NCI-H345 (cell line): ENCODE results near the gene CHD5.

Experiments used
- DNase-seq: peaks from one replicate; lab custom pipeline; 2025; lab: John Stamatoyannopoulos, UW

CHD5 gene

DNA sequence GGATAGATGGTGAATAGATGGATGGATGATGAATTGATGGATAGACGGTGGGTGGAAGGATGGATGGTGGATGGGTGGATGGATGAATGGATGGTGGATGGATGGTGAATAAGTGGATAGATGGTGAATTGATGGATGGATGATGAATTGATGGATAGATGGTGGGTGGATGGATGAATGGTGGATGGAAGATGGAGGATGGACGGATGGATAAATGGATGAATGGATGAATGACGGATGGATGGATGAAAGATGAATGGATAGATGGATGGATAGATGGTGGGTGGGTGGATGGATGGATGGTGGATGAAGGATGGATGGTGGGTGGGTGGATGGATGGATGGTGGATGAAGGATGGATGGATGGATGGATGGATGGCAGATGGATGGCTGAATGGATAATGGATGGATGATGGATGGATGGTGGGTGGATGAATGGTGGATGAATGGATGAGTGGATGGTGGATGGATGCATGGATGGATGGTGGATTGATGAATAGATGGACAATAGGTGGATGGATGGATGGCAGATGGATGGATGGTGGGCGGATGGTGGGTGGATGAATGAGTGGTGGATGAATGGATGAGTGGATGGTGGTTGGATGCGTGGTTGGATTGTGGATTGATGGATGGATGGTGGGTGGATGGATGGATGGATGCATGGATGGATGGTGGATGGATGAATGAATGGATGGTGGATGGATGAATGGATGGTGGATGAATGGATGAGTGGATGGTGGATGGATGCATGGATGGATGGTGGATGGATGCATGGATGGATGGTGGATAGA is 5.3 kb downstream of the CHD5 start:
- DNase-seq, result no peak

DNA sequence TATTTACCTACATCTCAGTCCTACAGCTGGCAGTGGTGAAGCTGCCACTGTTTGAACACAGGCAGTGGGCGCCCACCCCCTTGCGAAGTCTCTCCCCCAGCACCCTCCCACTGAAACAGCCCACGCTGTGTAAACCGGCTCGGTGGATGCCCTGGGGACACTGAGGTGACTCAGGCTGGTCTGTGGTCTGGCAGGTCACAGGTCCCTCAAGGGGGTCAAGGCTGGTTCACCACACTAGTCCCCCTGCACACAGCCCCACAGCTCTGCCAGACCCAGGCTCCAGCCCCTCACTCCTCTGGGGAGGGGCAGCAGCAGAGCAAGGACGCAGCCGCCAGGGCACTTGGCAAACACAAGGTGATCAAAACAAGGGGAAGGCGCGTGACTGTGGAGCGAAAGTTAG is 7.6 kb downstream of the CHD5 start:
- no peak for DNase-seq

DNA sequence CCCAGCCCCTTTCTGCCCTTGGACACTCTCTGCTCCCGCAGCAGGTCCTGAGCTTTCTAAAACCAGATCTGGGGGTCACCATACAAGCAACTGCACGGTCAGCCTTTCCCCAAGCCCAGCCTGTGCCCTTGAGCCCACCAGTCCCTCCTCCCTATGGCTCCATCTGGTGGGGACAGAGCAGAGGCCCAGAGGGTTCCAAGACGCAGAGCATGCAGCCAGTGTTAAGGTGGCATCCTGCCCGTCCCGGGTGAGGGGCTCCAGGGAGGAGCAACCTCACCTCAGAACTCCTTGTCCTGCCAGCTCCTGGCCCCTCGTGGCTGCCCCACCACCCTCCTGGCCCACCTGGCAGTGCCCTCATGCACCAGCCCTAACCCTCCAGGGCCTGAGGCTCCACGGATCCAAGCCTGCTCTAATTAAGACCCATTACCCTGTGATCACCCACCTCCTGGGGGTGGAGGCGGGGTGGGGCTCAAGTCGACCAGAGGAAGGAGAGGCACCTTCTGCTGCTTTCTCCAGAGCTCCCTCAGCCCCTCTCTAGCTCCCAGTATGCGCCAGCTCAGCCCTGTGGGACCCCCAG is 8.5 kb downstream of the CHD5 start:
- DNase-seq, result no peak

DNA sequence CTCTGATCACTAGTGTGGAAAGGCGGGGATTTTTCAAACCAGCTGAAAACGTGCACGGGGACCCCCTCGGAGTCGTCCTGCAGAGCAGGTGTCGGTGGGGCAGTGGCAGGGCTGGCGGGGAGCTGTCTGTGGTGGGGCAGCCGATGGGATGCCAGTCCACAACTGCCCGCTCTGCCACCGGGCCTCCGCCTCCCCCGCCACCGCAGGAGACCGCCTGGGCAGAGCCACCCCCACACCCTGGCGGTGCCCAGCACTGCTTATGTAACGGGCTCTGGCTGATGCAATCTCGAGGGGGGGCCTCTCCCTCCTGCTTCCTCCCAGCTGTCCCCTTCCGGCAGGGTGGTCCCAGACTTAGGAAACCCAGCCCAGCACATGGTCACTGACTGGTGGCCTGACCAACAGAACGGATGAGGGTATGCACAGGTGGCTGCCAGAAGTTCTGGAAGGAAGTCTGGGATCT is 9.3 kb downstream of the CHD5 start:
- no peak for DNase-seq

DNA sequence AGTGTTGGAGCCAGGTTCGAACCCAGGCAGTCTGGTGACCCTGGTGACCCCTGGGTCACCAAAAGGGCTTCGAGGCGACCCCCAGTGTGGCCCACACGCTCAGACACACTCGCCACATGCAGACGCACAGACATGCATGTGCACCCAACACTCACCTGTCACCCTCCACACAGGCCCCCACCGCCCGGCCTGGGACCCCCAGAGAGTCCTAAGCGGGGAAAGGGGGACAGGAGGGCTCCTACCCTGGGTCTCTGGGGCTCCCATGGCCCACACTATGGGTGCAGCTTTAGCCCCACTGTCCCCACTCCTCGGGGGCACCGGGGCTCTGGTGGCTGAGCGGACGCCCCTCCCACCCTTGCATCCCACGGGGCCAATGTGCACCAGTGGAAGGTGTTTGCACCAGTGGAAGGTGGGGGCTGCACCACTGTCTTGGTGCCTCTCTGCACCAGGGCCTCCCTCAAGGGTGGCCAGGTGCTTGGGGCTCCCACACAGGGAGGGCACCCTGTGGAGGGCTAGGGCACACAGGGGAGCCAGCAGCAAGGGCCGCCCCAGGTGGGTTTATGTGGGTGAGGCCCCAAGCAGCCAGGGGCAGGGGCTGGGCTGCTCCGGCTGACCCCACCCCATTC is 9.9 kb downstream of the CHD5 start:
- no peak for DNase-seq

DNA sequence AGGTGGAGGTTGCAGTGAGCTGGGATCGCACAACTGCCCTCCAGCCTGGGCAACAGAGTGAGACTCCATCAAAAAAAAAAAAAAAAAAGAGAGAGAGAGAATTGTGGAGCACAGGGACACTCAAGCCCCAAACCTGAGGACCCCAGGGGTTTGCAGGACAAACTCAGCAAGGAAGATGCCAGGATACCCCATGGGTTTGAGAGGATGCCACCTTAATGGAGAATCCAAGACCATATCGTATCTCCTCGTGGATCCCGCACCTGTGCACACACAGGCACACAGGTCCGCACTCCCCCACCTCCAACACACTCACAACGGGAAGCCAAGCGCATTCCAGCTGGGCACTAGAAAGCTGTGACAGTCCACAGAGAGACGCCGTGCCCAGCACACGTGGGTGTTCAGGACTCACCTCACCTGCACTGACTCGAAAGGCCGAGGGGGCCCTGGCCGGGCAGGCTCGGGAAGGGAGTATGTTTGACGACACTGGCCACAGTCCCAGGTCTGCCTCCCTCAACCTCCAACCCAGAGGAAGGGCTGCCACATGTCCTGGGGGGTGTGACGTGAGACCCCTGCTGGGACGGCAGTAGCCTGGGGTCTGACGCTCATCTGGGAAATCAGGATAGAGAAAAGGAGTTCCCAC is 11.1 kb downstream of the CHD5 start:
- no peak for DNase-seq

DNA sequence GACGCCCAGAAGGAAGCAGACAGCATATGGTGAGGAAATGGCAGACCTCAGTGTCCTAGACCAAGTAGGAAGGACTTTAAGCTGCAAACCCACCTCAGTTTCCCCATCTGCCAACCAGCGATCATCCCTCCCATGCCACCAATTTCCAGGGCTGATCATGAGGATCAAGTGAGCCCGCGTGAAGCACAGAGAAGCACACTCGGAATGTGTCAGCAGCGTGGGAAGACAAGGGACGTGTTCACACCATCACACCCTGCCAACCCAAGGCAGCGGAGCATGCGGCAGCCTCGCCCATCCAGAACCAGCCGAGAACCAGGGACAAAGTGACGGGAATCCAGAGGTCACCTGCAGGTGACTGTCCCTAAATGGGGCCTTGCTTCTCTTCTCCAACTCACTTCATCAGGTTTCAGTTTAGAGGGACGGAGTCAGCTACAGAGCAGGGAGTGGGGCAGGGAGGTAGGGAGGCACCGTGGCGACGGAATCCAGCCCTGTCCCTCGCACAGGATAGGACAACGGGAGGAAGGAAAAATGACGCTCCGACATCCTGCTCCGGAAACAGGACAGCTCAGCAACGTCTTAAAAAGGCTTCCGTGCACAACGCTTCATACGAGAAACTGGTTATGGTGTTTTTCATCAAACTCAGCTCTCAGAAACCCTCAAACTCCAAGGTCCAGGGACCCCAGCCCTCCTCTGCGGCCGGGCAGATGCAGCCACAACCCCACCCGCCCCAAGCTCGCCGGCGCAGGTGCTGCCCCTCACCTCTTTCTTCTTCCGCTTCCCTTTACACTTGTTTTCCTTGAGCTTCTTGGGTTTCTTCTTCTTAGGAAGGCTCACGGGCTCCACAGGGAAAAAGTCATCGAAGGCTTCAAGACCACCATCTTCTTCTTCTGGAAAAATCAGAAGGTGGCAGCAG is 12.5 kb downstream of the CHD5 start:
- no peak for DNase-seq

DNA sequence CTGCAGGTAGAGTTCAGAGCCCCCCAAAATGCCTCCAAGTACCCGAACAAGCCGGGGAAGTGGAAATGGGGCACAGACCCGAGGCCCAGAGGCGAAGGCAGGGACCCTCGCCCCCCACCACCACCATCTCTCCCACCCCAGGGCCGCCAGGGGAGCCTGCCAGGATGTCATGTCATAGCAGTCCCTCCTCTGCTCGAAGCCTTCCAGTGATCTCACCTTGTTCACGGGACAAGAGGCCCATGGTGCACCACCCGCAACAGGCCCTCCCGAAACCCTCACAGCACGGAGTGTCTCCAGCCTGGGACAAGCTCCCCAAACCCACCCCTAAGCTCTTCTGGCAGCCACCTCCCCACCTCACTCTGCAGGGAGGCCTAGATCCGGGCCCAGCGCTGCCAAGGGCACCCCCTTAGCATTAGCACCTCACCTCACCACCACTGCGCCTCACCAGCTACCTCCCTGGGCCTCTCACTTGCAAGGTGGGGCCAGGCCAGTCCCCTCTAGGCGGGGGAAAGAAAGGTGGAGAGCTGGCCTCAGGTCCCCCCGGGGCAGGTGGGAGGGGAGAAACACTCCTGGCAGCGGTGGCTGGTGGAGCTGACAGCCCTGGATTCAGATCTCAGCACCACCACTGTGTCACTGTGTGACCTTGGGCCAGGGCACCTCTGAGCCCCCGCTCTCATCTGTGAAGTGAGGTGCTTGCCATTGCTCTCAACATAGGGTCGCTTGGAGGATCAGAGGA is 13.3 kb downstream of the CHD5 start:
- no peak for DNase-seq

DNA sequence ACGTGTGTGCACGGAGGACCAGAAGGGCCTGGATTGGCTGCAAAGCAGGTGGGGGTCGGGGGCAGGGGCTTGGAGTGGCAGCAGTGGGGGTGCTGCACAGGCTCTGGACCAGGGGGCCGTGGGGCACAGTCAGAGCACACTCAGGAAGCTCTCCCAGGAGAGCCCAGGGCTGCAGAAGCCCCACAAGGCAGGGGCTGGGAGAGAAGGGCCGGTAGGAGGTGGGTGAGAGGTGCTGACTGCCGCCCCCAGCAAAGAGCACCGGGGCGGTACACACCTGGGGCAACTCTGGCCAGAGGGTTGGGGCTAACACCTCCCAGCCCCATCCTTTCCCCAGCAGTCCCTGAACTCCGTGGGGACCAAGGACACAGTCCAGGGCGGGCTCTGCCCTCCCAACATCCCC is 13.9 kb downstream of the CHD5 start:
- no peak for DNase-seq

DNA sequence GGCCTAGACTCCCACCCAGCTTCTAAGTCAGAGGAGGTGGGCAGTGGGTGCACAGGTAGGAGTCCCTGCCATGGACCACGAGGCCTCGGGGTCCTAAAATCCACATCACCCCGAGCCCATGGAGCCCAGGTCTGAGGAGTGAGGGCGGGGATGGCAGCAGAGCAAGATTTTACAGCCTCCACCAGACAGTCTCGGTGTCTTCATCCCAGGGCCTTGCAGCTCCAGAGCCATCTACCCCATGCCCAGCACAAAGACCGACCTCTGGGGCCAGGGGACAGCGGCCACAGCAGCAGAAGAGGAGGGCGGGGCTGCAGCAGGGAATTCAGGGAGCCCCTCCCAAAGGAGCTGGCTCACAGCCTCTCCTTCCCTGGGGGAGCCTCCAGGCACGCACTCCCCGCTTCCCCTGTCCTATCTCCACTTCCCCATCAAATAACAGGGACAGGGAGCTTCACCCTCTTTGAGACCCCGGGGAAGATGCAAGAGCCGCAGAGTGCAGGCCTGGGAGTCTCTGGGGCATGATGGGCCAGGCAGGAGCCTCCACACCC is 14.6 kb downstream of the CHD5 start:
- no peak for DNase-seq

DNA sequence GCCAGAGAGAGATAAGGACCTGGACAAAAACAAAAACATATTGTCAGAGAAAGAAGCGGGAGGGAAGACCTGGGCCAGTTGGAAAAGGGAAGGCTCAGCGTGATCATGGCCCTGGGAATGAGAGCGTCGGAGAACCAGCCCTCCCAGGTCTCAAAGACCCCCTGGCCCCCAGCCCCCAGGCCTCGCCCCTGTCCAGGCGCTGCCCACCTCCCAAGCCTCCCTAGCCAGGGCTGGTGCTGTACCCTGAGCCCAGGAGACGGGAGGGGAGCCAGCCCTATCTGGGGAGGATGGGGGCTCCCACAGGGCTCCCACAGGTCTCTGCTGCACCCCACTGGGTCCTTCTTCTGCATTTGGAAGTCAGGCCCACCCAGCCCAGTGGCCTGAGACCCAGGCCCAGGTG is 15.1 kb downstream of the CHD5 start:
- no peak for DNase-seq

DNA sequence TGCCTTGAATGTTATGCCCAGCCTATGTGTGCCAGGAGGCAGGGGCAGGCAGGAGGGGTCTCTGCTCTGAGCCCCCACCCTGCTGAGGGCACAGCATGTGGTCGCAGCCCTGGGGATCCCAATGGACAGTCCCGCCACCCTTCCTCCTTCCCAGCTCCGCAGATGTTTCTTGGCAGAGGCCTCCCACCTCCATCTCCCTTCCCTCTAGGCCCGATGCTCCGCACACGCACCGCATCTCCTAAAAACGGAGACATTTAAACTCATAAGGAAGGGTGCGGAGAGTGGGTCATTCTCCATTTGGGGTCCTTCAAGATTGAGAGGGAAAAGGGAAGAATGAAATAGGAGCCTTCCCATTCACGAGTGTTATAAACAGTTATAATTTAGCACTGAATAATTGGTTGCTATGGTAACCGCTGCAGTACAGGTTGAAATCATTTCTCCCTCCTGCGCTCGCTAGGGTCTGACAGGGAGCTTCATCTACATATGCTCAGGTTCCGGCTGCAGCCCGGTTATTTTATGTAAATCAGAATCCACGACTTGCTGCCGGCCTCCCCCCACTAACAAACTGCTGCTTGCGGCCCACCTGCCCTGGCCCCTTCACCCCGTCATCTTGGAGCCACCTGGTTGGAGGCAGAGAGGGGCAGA is 16.0 kb downstream of the CHD5 start:
- DNase-seq, result no peak

DNA sequence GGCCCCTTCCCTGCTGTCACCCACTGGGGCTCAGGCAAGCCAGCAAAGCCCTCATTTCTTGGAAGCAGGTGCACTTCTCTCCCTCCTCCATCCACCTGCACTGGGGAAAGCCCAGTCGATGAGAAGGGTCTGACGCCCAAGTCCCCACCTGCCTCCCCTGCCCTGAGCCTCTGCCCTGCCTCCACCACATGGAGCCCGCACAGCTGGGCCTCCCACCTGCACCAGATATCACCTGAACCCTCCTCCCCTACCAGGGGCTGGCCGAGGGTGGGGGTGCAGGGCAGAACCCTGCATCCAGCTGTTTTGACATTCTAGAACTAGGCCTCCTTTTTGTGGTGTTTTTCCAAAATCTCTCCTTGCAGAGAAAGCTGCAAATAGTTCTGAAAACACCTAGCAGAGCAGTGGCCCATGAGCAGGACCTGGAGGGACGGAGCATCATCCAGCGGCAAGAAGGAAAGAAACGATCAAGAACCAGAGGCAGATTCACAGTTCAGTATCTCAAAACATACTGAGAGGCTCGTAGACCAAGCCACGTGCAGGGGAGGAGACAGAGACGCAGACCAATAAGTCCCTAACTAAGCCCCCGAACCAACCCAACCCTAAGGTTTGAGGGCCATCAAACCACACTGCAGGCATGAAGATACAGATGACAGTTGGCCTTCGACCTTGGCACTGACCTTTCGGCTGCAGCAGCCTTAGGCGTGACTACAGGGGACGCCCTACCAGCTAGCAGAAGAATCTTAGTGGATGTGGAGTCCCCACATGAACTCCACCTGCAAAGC is 16.7 kb downstream of the CHD5 start:
- DNase-seq, result peak; percentile 55

DNA sequence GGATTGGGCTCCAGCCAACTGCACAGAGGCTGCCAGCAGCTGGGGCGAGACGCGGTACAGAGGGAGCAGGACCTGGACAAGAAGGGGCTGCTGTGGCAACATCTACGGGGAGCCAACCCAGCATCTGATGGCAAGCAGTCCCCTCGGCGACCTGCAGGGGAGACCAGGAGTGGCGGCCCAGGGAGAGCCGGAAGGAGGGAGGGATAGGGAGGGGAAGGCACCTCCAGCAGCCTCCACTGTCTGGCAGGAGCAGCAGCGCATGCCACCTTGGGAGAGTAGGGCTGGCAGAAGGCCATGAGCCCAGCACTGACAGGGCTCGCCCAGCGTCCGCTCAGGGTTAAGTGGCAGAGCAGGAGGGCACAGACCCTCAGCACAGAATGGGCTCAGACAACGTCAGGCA is 17.3 kb downstream of the CHD5 start:
- peak; percentile 66 for DNase-seq

DNA sequence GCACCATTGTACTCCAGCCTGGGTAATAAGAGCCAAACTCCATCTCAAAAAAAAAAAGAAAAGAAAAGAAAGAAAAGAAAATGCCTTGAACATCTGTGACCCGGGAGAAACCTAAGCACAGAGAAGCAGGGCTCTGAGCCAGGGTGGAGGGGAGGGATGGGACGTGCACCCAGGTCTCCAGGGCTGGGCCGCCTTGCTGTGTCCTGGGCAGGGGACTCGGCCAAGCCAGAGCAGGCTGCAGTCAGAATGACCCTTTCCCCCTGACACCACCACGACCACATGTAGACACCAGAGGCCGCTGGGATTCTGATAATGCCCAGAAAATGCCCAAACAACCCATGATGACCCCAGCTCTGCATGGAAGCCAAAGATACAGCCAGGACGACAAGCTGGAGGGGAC is 17.8 kb downstream of the CHD5 start:
- DNase-seq, result no peak

DNA sequence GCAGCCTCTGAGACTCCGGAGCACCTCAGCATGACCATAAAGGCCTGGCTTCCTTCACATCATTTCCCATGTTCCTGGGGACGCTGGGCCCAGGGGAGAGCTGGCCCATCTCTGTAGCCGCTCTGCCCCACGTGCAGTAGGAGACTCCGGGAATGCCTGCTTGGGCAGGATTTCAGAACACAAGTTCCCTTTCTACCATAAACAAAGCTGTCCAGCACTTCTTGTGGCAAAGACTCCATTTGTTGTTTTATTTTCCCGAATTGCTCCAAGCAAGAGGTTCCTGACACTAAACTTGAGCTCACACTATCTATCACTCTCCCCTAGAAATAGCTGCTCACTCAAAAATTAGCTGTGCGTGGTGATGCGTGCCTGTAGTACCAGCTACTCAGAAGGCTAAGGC is 21.9 kb downstream of the CHD5 start:
- no peak for DNase-seq

DNA sequence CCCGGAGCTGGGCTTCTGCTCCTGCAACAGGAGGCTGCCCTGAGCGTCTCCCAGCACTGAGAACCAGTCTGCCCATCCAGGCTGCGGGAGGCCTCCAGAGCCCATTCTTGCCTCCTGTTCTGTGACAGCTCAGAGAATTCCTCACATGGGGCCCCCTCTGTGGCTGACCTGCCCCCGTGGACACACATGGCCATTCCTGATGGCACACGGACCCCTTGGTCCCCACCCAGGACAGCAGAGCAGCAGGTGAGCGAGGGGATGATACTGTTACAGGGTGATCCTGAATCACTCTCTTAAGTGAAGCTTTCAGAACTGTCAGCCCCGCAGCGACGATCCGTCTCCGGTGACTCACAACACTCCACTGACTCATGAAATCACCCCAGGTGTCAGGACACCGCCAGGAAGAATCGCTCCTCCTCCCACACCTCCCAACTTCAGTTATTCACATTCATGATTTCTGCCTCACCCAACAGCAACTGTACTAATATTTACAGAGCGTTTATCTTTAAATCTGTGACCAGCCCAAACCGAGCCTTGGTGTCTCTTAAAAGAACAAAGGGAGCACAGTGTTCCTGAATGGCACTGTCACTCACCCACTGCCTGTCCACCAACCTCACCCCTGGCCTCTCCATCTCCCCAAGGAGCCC is 22.5 kb downstream of the CHD5 start:
- DNase-seq, result peak; percentile 94

DNA sequence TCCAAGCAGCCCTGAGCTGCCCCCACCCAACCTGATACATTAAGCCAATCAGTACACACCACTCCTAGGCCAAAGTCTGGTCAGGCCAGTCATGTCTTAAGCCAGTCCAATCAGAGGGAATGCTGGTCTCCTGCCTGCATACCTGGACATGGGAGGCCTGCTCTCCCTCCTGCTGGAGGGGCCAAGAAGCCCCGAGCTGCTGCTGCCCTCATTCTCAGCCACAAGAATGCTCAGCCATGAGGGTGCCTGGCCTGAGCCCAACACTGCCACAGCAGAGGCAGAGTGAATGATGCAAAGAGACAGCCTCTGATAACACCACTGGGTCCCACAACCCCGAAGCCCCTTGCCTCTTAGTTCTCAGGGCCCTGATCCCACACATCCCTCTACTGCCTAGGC is 23.0 kb downstream of the CHD5 start:
- no peak for DNase-seq
